SU-DHL-6 (cell line): ENCODE results near the gene MRPS2.

Source experiments
- CTCF ChIP-seq: fragments of 200-600 bp; sonication (generic); IDR thresholded peaks from one replicate; pipeline ENCODE4 v1.5.1; 2017; ENCODE audit warnings: antibody characterized with exemption, mild to moderate bottlenecking, low read length, moderate library complexity; ENCODE audit not compliant: insufficient read depth, poor library complexity, severe bottlenecking
- EZH2phosphoT487 ChIP-seq: fragments of 200-600 bp; sonication (generic), shearing (Covaris generic); conservative IDR thresholded peaks from 2 replicates; pipeline ENCODE4 v1.6.1; 2018; ENCODE audit warnings: mild to moderate bottlenecking, antibody characterized with exemption, low read length, moderate library complexity, mixed read lengths

GRCh38 chr9:135485385-135485784, 15.1 kb upstream of the MRPS2 start:
- TF ChIP-seq CTCF (no peak), EZH2phosphoT487 (no peak)
